Heart left ventricle (tissue), 13 donors: ENCODE data around the gene MYO5B.

ENCODE experiments used
- POLR2A ChIP-seq, 2 donors: fragments of 450-650 bp; IDR thresholded peaks; one replicate each; pipeline ENCODE4 v1.6.1; 2017; ENCODE audit warnings: antibody characterized with exemption in 2 of 2, mild to moderate bottlenecking in 2 of 2, moderate library complexity in 2 of 2
- TF ChIP-seq, protein P1 (sequence below), 12 donors: fragments of 200-600 bp; sonication (generic) in 4 of 12; IDR thresholded peaks; one replicate each; pipeline versions ENCODE4 v1.5.0 to v1.8.0; 2018 to 2022; ENCODE audit warnings: antibody characterized with exemption in 12 of 12, mild to moderate bottlenecking in 5 of 12
- donor health status: ischemic (EF 13 %, LVEDD 7.1; RV severe dilation, severe dysfunction).
- donor health status: DM: no; HTN: yes; CAD: no.
- donor health status: DM: no; HTN: no; CAD: no.
- donor health status: ischemic (EF 25% LVEDD 6.9; RV normal size, moderate dysfunction).
- donor health status: ischemic (EF 25% LVEDD 5.7; RV mildly dilated, moderate dysfunction).
- donor health status: ischemic (EF 35%, LVEDD 5.7; RV mildly dilated, moderate dysfunction).
- donor health status: nonischemic (EF 11% LVEDD 7.7; RV severe dilation, severe dysfunction).
- donor health status: DM: yes; HTN: yes; CAD: no.
- donor health status: PGD.
- donor health status: ischemic (EF 29% LVEDD 5.4; RV normal size, mild dysfunction).
- donor health status: nonischemic (EF 23%, LVEDD 6.1; RV moderate dilation, normal function).

DNA sequence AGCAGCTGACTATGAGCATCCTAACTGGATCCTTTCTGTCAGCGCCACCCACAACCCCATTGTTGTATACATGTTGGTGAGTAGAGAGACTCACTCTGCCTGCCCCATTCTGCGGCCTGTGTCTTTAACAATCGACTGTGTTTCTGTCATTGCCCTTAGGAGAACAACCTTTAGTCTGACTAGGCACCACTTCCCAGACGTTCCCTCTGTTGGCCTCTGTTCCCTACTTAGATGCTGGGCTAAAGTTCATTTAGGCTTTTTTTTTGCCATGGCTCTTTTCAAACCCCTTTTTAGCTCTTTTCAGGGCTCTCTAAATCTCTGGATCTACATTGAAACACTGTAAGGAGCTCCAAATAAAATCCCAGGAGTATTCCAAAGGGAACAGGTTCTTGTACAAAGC lies 361.1 kb downstream of the MYO5B start:
- TF ChIP-seq POLR2A (IDR thresholded peaks at IDR 0.05), result no peak
- TF ChIP-seq, protein P1, sequence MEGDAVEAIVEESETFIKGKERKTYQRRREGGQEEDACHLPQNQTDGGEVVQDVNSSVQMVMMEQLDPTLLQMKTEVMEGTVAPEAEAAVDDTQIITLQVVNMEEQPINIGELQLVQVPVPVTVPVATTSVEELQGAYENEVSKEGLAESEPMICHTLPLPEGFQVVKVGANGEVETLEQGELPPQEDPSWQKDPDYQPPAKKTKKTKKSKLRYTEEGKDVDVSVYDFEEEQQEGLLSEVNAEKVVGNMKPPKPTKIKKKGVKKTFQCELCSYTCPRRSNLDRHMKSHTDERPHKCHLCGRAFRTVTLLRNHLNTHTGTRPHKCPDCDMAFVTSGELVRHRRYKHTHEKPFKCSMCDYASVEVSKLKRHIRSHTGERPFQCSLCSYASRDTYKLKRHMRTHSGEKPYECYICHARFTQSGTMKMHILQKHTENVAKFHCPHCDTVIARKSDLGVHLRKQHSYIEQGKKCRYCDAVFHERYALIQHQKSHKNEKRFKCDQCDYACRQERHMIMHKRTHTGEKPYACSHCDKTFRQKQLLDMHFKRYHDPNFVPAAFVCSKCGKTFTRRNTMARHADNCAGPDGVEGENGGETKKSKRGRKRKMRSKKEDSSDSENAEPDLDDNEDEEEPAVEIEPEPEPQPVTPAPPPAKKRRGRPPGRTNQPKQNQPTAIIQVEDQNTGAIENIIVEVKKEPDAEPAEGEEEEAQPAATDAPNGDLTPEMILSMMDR (IDR thresholded peaks at IDR 0.05), result no peak
